Raji (cell line): ENCODE data around the gene MYO9A.

ENCODE experiments used
- POLR2A ChIP-seq: IDR thresholded peaks from 2 replicates; pipeline ENCODE4 v1.6.1; 2011; ENCODE audit warnings: low read depth, low read length, control low read depth; ENCODE audit not compliant: insufficient read depth

MYO9A gene

DNA sequence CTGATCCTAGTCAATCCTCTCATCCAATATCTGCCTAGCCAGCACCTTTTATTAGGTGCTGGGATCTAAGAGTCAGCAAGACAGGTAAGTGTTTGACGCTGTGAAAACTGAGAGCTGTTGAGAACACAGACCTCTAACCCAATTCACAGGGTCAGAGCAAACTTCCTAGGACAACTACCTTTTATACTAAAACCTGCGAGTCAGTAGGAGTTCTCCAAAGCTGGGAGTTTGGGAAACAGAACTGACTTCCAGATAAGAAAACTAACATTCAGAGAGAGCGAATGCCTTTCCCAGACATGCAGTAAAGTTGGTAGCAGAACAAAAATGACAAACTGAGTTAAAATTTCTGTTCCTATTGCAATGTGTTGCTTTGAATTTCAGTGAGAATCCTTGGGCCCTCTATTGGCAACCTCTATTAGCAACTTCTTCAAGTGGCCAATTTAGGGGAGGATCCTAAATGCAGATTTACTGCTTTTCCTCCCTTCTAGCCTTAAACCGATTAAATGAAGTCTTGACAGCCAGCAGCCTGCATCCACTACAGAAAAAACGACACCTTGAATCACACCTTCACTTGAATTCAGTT lies 296.3 kb downstream of the MYO9A start:
- no peak for TF ChIP-seq POLR2A

DNA sequence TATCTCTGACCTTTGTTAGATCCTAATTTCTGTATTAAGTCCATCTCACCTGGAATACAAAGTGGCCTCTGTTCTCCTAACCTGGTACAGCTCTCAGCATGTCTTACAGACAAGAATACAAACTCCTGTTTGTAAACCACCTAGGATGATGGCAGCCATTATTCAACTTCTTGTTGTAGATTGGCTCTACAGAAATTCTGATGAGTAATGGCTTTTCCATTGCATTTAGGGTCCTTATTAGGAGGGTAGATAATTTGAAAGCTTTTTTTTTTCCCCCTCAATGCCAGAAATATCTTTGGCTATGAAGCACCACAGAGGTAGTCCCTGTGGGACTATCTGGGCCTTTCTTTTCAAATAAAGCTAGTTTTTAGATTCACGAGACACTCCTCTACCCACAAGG lies 297.8 kb downstream of the MYO9A start:
- no peak for TF ChIP-seq POLR2A

DNA sequence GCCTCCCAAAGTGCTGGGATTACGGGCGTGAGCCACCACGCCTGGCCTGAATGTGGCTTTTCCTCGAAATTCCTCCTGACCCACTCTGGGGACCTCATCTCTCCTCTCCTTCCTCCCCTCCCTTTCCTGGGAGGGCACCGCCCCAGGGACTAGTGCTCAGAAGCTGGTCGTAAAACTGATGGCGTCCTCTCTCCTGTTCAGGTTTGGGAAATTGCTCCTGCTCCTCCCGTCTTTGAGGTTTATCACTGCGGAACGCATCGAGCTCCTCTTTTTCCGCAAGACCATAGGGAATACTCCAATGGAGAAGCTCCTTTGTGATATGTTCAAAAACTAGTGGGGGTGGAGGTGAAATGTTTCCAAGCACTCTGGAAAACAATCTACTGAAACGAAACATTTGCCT lies 300.6 kb downstream of the MYO9A start:
- no peak for TF ChIP-seq POLR2A

DNA sequence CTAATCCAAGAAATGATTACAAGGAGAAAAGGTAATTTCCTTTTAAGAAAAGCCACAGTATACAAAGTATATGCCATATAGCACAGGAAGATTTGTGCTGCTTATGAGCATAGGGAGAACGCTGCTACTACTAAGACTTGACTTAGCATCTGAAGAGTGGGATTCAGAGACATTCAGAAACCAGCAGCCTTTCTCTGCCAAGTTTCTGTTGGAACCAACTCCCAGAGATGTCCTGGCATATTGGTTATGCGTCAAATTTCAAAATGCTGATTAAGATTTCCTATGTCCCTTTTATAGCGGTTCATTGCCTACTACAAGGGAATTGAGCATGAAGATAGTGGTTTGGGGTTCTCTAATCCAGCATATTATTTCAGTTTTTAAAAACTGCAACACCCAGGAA lies 302.6 kb downstream of the MYO9A start:
- no peak for TF ChIP-seq POLR2A

DNA sequence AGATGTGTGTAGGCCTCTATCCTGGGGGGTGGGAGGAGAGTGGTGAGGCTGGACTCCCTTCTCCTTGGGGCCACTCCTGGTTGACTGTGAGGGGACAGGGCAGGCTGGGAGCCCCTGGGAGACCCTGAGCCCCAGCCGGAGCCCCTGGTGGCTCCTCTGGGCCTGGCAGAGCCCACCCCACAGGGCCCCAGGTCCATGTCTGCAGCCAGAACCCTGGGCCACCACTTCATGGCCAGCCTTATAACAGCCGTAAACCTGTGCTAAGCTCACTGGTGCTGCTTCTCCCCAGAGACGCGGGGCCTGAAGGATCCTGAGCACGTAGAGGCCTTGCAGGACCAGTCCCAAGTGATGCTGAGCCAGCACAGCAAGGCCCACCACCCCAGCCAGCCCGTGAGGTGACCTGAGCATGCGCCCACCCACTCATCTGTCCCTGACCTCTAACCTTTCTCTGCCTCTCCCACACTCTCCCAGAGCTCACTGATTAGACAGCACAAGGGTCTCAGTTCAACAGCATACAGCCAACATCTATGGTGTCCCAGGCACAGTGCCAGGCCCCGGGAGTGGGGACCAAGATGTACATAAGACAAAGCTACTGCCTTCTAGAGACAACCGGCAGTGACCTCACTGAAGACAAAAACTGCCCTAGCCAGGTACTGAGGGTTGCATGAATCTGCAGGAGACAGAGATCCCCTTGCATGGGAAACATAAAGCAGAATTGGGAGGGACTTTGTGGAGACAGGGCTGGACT lies 304.1 kb downstream of the MYO9A start:
- TF ChIP-seq POLR2A = no peak

DNA sequence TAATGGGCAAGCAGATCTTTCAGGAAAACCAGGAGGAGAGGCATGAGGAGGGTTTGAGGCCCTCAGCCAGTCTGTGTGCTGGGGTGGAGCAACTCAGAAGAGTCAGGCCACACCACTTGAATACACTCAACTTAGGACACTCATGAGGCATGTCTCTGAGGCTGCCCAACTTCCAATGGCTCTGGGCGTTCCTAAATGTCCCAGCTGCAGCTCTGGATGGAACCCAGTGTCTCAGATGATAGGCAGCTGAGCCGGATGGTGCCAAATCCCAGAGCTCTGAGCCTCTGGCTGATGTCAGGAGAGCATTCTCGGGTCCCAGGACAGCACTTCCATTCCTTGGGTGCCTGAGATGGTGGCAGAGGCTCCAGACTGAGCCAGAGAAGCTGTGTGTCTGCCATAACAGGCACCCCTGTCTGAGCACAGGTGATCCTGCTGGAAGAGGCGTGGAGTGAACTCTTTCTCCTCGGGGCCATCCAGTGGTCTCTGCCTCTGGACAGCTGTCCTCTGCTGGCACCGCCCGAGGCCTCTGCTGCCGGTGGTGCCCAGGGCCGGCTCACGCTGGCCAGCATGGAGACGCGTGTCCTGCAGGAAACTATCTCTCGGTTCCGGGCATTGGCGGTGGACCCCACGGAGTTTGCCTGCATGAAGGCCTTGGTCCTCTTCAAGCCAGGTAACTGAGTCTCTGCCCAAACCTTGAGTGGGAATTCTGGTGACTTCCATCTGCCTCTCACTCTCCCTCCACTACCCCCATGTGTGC lies 304.8 kb downstream of the MYO9A start:
- TF ChIP-seq POLR2A = no peak

DNA sequence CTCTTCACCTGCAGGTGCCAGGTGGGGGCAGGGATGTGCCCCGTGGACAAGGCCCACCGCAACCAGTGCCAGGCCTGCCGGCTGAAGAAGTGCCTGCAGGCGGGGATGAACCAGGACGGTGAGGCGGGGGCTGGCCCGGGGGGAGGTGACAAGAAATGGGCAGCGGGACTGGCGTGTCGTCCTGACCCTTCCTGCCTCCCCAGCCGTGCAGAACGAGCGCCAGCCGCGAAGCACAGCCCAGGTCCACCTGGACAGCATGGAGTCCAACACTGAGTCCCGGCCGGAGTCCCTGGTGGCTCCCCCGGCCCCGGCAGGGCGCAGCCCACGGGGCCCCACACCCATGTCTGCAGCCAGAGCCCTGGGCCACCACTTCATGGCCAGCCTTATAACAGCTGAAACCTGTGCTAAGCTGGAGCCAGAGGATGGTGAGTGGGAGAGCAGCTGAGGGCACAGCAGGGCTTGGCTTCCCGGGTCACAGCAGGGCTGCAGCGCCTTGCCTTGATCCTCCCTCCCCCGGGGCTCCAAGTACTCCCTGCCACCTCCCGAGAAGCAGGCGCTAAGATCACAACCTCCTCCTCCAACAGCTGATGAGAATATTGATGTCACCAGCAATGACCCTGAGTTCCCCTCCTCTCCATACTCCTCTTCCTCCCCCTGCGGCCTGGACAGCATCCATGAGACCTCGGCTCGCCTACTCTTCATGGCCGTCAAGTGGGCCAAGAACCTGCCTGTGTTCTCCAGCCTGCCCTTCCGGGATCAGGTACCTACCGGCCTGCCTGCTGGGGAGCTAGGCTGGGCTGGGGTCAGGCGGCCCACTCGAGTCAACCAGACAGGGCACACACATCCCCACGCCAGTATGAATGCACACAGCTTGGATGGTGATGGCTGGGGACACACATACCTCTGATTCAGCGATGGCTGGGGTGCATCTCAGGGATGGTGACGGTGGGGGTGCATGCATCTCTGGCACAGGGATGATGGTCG lies 305.9 kb downstream of the MYO9A start:
- no peak for TF ChIP-seq POLR2A

DNA sequence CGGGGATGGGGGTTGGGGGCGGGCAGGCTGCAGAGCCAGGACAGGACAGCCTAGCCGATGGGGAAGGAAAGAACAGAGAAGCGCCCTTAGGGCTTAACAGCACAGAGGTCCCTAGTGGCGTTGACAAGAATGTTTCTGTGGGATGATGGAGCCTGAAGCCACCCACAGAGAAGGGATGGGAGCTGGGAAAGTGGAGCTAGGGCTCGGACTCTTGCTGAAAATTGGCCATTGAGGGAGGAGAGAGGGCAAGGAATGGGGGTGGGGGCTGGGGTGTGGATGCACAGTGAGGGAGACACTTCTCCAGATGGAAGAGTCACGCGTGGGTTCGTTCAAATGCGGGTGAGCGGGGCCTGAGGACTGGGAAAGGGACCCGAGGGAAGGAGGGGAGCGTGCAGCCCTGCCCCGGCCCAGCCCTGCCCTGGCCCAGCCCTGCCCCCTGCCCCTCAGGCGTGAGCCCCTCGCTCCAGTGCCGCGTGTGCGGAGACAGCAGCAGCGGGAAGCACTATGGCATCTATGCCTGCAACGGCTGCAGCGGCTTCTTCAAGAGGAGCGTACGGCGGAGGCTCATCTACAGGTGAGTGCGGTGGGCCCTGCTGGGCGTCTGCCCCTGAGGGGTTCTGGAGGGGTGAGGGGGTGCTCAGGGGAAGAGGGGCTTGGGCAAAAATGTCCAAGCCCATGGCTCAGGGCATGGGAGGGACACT lies 306.8 kb downstream of the MYO9A start:
- no peak for TF ChIP-seq POLR2A

DNA sequence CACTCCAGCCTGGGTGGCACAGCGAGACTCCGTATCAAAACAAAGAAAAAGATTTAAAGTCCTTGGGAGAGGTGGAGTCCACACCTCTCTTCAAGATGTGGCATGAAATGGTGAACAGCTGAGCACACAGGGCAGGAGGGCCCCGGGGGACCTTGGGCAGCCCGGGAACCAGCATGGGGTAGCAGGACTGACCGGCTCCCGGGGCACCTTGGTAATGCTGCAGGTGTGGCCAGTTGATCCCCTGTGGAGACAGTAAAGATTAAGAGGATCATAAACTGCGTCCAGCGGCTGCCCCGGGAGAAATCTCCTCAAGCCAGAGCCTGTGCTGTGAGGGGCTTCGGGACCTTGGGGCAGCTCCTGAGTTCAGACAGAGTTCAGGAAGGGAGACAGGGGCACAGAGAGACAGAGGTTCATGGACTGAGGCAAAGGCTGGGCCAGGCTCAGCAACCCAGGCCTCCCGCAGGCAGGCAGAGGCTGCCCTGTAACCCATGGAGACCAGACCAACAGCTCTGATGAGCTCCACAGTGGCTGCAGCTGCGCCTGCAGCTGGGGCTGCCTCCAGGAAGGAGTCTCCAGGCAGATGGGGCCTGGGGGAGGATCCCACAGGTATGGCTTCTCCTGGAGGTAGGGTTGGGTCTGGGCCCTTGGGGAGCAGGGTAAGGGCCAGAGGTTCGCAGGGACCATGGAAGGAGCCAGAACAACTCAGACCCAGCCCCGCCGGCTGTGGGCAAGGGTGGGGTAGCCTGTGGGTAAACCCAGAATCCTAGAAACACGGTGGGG lies 307.5 kb downstream of the MYO9A start, which contains the start of gene NR2E3:
NR2E3 (plus strand) TSS at position 299 of the 780 bp plus-strand sequence; CDS start at position 489, 190 bp downstream.
- TF ChIP-seq POLR2A = no peak

DNA sequence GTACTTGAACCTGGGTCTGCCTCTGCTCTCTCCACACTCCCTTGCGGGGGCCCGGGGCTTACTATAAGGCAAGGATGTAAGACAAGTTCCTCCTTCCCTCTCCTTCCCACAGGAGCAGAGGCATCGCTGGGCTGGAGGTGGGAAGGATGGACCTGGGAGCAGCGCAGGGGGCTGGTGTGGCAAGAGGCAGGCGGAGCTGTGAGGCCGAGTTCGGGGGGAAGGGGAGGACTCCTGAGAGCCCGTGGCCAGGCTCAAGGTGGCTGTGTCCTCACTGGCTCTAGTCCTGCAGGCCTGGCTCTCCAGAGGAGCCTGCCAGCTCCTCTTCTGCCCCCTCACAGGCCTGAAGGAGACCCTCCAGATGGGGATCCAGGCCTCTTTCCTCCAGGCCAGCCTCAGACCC lies 308.6 kb downstream of the MYO9A start:
- no peak for TF ChIP-seq POLR2A

DNA sequence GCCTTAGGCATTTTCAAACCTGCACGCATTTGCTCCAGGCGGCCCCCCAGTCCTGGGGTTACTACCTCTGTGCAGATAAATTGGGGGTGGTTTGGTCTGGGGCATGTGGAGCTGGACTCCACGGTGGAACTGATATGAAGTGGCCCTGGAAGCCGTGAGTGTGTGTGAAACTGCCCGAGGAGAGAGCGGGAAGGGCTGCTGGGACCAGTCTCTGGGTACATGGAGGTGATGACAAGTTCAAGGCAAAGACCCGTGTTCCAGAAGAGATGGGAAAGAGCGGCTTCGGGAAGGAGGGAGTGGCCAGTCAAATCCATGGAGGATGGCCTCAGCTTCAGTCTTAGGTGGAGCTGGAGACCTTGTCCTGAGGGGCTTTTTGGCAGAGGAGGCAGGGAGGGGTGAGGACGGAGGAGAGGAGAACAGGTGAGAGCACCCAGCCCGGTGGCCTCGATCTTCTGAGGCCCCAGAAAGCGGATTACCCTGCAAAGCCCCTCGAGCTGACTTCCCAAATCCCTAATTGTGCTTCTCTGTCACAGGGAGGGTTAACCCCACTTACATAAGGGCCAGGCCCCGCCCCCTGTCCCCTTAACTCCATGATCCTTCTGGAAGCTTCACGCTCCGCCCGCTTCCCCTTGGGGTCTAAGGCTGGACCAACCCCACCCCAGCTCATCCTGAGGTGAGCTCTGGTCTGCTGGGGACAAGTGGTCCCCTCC lies 309.5 kb downstream of the MYO9A start:
- no peak for TF ChIP-seq POLR2A

DNA sequence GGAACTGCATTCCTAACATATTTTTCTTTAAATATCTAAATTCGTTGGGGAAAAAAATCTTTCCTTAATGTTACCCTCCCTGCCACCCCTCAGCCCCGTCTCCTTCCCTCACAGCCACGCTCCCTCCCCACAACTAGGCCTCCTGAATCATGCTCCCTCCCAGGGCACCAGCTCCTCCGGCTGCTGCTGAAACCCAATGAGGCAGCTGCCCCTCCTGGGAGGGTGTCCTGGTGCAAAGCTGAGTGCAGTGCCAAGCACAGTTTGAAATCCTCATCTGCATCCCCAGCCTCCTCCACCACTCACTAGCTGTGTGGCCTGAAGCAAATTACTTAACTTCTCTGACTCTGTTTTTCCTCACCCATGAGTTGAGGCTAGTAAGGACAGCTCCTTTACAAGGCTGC lies 310.3 kb downstream of the MYO9A start:
- TF ChIP-seq POLR2A = no peak

DNA sequence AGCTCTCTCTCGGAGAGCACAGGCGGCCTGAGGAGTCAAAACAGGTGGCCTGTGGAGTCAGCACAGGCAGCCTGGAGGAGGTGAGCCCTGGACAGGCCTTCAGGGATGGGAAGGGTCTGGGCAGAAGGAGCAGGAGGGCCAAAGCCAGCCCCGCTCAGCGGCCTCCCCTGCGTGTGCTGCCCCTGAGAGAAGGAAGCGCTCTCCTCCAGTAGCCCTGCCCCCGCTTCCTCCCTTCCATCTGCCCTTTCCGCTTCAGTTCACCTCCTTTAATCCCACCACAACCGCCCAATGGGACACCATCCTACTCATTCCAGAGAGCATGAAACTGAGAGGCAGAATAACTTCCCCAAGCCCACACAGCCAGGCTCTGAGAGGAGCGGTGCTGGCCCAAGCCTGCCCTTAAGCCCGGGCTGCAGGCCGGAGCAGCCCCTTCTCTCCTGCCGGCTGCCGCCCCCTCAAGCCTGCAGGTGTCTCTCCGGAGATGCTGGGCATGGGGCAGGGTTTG lies 310.8 kb downstream of the MYO9A start:
- no peak for TF ChIP-seq POLR2A
